ENCODE results near the gene PNMA8C. TPM values are rescaled to one million over a fixed set of nuclear protein-coding genes. Genes with fewer than 3 reads are reported as not detected.
"Not testable (repeated sequence)": the region's sequence is repeated elsewhere in the genome, so short reads cannot be mapped to it uniquely, and the experiment has no call there.

The PNMA8C gene
- total and polyA plus RNA-seq, 2 experiments from 2014 or later = 0.20 to 0.69 TPM

DNA sequence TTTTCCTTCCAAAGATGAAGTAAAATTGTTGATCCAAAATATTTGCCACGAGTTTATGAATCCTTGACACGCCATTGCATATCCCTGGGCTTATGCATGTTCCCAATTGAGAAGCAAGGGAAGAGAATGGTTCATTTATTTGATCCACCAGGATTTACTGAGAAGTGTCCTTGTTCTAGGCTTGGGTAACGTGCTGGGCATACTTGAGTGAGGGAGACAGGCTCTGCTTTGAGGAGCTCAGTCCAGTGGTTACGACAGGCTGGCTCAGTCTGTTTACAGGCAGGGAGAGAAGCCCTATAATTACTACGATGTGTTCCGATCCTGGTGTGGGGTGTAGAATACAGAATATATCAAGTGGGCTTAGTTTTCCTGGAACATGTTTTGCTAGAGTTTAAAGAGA, 6.3 kb upstream of the PNMA8C start:
- TF ChIP-seq, protein P1, sequence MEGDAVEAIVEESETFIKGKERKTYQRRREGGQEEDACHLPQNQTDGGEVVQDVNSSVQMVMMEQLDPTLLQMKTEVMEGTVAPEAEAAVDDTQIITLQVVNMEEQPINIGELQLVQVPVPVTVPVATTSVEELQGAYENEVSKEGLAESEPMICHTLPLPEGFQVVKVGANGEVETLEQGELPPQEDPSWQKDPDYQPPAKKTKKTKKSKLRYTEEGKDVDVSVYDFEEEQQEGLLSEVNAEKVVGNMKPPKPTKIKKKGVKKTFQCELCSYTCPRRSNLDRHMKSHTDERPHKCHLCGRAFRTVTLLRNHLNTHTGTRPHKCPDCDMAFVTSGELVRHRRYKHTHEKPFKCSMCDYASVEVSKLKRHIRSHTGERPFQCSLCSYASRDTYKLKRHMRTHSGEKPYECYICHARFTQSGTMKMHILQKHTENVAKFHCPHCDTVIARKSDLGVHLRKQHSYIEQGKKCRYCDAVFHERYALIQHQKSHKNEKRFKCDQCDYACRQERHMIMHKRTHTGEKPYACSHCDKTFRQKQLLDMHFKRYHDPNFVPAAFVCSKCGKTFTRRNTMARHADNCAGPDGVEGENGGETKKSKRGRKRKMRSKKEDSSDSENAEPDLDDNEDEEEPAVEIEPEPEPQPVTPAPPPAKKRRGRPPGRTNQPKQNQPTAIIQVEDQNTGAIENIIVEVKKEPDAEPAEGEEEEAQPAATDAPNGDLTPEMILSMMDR (IDR thresholded peaks at IDR 0.05; ENCODE audit: low read depth, low read length) = no peak
- H3K27me3 ChIP-seq = no peaks in the 10 kb centered on the region

DNA sequence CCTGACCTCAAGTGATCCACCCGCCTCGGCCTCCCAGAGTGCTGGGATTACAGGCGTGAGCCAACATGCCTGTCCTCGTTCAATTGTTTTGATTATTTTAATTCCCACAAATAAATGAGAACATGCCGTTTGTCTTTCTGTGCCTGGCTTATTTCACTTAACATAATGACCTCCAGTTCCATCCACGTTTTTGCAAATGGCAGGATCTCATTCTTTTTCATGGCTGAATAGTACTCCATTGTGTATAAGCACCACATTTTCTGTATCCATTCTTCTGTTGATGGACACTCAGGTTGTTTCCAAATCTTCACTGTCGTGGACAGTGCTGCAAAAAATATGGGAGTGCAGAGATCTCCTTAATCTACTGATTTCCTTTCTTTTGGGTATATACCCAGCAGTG, 4.7 kb upstream of the PNMA8C start:
- H3K27ac ChIP-seq; H3K4me3 ChIP-seq; DNase-seq (ENCODE audit: low read depth in 1 of 2, low spot score in 1 of 2); H3K4me1 ChIP-seq (ENCODE audit: low read depth); H3K27me3 ChIP-seq; H3K36me3 ChIP-seq; H3K9me3 ChIP-seq (ENCODE audit: low read depth): not testable (repeated sequence)

More for the DNA sequence above, 6.3 kb upstream of the PNMA8C start:
- H3K27ac ChIP-seq = no peak overlapping the region
- DNase-seq (ENCODE audit: low read depth in 1 of 2, low spot score in 1 of 2) = no peak
- no peaks in the 10 kb centered on the region for H3K36me3 ChIP-seq
- H3K4me1 ChIP-seq (ENCODE audit: low read depth) = no peaks in the 10 kb centered on the region
- H3K4me3 ChIP-seq = no peak overlapping the region
- H3K9me3 ChIP-seq (ENCODE audit: low read depth) = no peaks in the 10 kb centered on the region

DNA sequence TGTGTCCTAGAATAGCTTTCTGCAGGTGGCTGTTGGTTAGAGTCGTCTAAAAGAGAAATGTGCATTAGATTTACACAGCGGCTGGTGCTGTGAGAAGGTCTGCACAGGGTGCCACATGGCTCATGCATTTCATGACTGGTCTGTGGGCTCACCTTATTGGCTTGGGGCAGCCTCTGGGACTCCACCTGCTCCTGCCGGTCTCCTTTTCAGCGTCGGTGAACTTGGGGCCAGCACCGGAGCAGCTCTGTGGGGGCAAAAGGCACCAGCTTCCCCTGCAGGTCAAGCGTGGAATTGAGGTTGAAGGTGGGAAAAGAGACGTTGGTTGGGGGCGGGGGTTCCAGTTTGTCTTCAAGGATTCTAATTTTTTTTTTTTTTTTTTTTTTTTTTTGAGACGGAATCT, 3.1 kb upstream of the PNMA8C start:
- Histone ChIP-seq H3K27ac (no peak overlapping the region), H3K27me3 (peaks cover 14% of the 10 kb centered on the region), H3K4me3 (no peak overlapping the region), H3K36me3 (no peaks in the 10 kb centered on the region), H3K4me1 (ENCODE audit: low read depth) (no peaks in the 10 kb centered on the region), H3K9me3 (ENCODE audit: low read depth) (no peaks in the 10 kb centered on the region)
- DNase-seq (ENCODE audit: low read depth in 1 of 2, low spot score in 1 of 2) = peak in 1 of 2 donors; percentile 35
- TF ChIP-seq, protein P1 (IDR thresholded peaks at IDR 0.05; ENCODE audit: low read depth, low read length) = peak; percentile 13

DNA sequence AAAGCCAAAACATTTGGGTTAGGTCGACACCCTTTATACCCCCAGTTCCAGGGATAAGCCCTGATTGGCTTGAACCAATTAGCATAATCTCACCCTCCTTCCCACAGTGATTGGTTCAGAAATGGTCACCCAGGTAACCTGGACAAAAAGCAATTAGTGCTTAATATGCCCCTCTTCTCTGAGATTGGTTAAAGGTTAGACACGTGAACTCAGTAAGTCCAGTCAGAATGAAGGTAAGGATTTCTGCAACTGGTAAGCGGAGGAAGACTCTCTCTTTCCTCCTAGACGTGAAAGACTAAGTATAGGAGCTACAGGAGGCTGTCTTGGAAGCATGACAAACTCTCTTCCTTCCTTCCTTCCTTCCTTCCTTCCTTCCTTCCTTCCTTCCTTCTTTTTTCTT, 1.3 kb upstream of the PNMA8C start:
- DNase-seq (ENCODE audit: low read depth in 1 of 2, low spot score in 1 of 2) = no peak
- TF ChIP-seq, protein P1 (IDR thresholded peaks at IDR 0.05; ENCODE audit: low read depth, low read length) = no peak
- Histone ChIP-seq H3K4me3 (no peak overlapping the region), H3K4me1 (ENCODE audit: low read depth) (peaks cover 6% of the 10 kb centered on the region), H3K9me3 (ENCODE audit: low read depth) (no peaks in the 10 kb centered on the region), H3K36me3 (no peaks in the 10 kb centered on the region), H3K27me3 (peaks cover 14% of the 10 kb centered on the region), H3K27ac (no peak overlapping the region)

DNA sequence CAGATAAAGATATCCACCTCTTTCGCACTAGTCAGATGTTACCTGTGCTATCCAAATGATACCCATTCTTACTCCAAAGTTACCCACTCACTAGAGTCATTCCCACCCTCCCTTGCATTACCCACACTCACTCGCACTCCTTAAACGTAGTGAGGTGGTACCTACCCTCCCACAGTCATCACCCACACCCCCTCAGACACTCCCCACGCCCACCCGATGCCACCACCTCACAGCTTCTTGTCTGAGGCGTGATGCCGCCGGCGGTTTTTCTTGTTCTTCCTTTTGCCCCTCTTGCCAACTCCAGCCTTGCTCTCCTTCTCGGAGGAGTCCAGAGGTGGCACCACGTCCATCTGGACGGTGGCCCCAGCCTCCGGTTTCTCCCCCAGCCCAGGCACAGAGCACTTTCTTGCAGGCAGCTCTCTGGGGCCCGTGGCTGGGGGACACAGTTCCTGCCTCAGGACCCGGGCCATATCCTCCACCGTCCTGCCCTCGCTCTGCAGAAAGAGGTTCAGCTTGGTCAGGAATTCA, 1.2 kb downstream of the PNMA8C start:
- TF ChIP-seq, protein P1 (IDR thresholded peaks at IDR 0.05; ENCODE audit: low read depth, low read length) = no peak
- H3K4me1 ChIP-seq (ENCODE audit: low read depth) = peaks cover 6% of the 10 kb centered on the region
- no peak for DNase-seq (ENCODE audit: low read depth in 1 of 2, low spot score in 1 of 2)
- no peaks in the 10 kb centered on the region for H3K9me3 ChIP-seq (ENCODE audit: low read depth)
- no peak overlapping the region for H3K4me3 ChIP-seq
- no peaks in the 10 kb centered on the region for H3K36me3 ChIP-seq
- no peak overlapping the region for H3K27ac ChIP-seq
- H3K27me3 ChIP-seq = peaks cover 14% of the 10 kb centered on the region

DNA sequence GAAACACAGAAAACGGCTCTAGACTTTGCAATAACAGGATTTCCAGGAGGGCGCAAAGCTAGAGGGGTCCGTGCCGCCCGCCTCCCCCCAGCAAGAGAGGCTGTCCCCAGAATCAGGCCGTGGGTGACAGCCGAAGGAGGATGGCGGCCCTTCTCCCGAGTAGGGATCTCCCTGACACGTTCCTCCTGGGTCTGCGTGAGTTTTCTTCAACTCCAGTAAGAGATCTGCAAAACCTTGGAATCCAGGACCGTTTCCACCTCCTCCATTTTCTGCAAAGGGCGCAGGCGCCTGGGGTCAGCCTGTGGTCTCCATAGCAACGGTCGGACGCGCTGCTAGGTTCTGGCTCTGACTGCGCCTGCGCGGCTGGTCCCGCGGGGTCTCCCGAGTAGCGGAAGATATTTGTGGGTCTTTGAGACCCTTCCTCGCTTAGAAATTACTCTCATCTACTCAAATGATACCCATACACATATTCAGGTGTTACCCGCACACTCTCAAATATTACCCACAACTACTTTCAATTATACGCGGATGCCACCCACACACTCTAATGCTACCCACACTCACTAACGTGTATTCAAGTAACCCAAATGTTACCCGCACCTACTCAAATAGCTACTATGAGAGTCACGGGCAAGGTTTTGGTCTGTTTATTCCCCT, 2.1 kb downstream of the PNMA8C start:
- DNase-seq (ENCODE audit: low read depth in 1 of 2, low spot score in 1 of 2) = peak; percentile 89 to 95
- peaks cover 6% of the 10 kb centered on the region for H3K4me1 ChIP-seq (ENCODE audit: low read depth)
- H3K27me3 ChIP-seq = peaks cover 14% of the 10 kb centered on the region
- H3K36me3 ChIP-seq = no peaks in the 10 kb centered on the region
- TF ChIP-seq, protein P1 (IDR thresholded peaks at IDR 0.05; ENCODE audit: low read depth, low read length) = no peak
- H3K27ac ChIP-seq = peak overlapping the region; percentile 86
- H3K9me3 ChIP-seq (ENCODE audit: low read depth) = no peaks in the 10 kb centered on the region
- peak overlapping the region; percentile 68 for H3K4me3 ChIP-seq

All from cardiac muscle cell (in vitro differentiated cells and primary cell).